H1 (cell line): ENCODE measurements around the gene POLR2I. TPM values are rescaled to one million over a fixed set of nuclear protein-coding genes. Genes with fewer than 3 reads are reported as not detected.

ENCODE experiments used
- CBX5 ChIP-seq: fragments of 300-800, 300-1000 bp; sonication (generic); IDR thresholded peaks from 2 replicates; pipeline ENCODE4 v1.7.1; 2016; ENCODE audit warnings: antibody characterized with exemption, low read length, low read depth
- CREB1 ChIP-seq: IDR thresholded peaks from 2 replicates; pipeline ENCODE4 v1.6.1; 2012; ENCODE audit warnings: inconsistent platforms
- KDM1A ChIP-seq: fragments of 200-600, 300-600 bp; sonication (generic); IDR thresholded peaks from 2 replicates; pipeline ENCODE4 v1.7.1; 2016; ENCODE audit warnings: mild to moderate bottlenecking, low read length, borderline replicate concordance
- MAFK ChIP-seq: IDR thresholded peaks from 2 replicates; pipeline ENCODE4 v1.6.1; 2012; ENCODE audit warnings: low read depth, mild to moderate bottlenecking, improper control_type of control experiment, low read length
- RFX5 ChIP-seq: IDR thresholded peaks from 2 replicates; pipeline ENCODE4 v1.6.1; 2011; ENCODE audit warnings: low read depth, low read length, improper control_type of control experiment, borderline replicate concordance
- SRF ChIP-seq: IDR thresholded peaks from 2 replicates; pipeline ENCODE4 v1.6.1; 2011; ENCODE audit warnings: mild to moderate bottlenecking, low read depth, low read length, moderate library complexity
- TBP ChIP-seq: IDR thresholded peaks from 2 replicates; pipeline ENCODE4 v1.6.1; 2011; ENCODE audit warnings: low read depth, low read length, improper control_type of control experiment
- TEAD4 ChIP-seq: IDR thresholded peaks from 2 replicates; pipeline ENCODE4 v1.6.1; 2012; ENCODE audit warnings: low read depth, low read length, inconsistent platforms, mixed read lengths
- polyA plus RNA-seq, 7 experiments: library from polyadenylated mRNA; depleted of rRNA in 3 of 7; stranded (reverse) in 5 of 7; unstranded in 2 of 7; fragments of >200 nt in 5 of 7; fragments of 200-250 nt in 2 of 7; gene quantifications; 1 replicate in 5 of 7; 2 replicates in 1 of 7; 4 replicates in 1 of 7; pipeline versions ENCODE4 v1.2.1 to v1.2.3, GENCODE V29; 2011 to 2013; ENCODE audit warnings: missing spikeins in 2 of 7, mixed read lengths in 2 of 7
- total RNA-seq: library from RNA; stranded (reverse); fragmentation: NEBNext Ultra II Directional; extraction: Animal tissue kit (Norgen Biotek cat#: 25700); gene quantifications from 2 replicates; pipeline ENCODE4 v1.2.1, GENCODE V29; 2021
- TF ChIP-seq, protein P1 (sequence below): fragments of 300-600 bp; sonication (generic); IDR thresholded peaks from 2 replicates; pipeline ENCODE4 v1.7.1; 2012; ENCODE audit warnings: low read length, moderate library complexity, mild to moderate bottlenecking, inconsistent platforms; ENCODE audit not compliant: insufficient replicate concordance
- TF ChIP-seq, protein P2 (sequence below): IDR thresholded peaks from 2 replicates; pipeline ENCODE4 v1.6.1; 2012; ENCODE audit warnings: inconsistent platforms

The POLR2I gene
- total and polyA plus RNA-seq, 2 of the 8 experiments (the other 6 are each of a cell fraction or from before 2014, with no cell fraction given): 143 to 150 TPM

DNA sequence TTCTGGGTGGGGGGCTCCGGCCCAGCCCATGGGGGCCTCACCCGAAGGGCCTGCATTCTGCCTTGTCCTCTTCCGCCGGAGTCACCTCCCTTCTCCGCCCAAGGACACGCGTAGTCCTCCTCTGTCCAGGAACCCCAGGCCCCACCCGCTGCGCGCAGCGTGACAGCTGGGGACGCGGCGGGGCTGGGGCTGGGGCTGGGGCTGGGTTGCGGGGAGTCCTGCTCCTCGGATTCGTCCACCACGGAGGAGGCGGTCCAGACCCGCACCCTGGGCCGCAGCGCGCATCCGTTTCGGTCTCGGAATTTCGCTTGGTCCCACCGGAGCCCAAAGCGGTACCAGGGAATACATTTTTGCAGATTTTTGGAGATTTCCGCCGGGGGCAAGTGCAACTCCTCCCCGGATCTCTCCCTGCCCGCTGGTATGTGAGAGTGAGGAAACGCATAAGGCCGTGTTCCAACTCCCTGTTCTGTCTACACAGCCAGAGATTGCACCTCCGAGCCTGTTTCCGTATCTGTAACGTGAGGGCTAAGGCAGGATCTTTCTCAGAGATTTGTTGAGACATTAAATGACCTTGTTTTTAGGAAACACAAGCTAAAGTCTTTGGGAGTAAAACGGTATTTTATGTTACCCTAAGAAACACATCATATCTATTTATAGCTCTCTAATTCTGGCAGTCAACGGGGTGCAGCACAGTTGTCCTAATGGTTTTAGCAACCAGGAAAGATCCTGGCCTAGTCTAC, 37.8 kb upstream of the POLR2I start, which contains the start of gene COX7A1 (continued):
- TF ChIP-seq, protein P1, sequence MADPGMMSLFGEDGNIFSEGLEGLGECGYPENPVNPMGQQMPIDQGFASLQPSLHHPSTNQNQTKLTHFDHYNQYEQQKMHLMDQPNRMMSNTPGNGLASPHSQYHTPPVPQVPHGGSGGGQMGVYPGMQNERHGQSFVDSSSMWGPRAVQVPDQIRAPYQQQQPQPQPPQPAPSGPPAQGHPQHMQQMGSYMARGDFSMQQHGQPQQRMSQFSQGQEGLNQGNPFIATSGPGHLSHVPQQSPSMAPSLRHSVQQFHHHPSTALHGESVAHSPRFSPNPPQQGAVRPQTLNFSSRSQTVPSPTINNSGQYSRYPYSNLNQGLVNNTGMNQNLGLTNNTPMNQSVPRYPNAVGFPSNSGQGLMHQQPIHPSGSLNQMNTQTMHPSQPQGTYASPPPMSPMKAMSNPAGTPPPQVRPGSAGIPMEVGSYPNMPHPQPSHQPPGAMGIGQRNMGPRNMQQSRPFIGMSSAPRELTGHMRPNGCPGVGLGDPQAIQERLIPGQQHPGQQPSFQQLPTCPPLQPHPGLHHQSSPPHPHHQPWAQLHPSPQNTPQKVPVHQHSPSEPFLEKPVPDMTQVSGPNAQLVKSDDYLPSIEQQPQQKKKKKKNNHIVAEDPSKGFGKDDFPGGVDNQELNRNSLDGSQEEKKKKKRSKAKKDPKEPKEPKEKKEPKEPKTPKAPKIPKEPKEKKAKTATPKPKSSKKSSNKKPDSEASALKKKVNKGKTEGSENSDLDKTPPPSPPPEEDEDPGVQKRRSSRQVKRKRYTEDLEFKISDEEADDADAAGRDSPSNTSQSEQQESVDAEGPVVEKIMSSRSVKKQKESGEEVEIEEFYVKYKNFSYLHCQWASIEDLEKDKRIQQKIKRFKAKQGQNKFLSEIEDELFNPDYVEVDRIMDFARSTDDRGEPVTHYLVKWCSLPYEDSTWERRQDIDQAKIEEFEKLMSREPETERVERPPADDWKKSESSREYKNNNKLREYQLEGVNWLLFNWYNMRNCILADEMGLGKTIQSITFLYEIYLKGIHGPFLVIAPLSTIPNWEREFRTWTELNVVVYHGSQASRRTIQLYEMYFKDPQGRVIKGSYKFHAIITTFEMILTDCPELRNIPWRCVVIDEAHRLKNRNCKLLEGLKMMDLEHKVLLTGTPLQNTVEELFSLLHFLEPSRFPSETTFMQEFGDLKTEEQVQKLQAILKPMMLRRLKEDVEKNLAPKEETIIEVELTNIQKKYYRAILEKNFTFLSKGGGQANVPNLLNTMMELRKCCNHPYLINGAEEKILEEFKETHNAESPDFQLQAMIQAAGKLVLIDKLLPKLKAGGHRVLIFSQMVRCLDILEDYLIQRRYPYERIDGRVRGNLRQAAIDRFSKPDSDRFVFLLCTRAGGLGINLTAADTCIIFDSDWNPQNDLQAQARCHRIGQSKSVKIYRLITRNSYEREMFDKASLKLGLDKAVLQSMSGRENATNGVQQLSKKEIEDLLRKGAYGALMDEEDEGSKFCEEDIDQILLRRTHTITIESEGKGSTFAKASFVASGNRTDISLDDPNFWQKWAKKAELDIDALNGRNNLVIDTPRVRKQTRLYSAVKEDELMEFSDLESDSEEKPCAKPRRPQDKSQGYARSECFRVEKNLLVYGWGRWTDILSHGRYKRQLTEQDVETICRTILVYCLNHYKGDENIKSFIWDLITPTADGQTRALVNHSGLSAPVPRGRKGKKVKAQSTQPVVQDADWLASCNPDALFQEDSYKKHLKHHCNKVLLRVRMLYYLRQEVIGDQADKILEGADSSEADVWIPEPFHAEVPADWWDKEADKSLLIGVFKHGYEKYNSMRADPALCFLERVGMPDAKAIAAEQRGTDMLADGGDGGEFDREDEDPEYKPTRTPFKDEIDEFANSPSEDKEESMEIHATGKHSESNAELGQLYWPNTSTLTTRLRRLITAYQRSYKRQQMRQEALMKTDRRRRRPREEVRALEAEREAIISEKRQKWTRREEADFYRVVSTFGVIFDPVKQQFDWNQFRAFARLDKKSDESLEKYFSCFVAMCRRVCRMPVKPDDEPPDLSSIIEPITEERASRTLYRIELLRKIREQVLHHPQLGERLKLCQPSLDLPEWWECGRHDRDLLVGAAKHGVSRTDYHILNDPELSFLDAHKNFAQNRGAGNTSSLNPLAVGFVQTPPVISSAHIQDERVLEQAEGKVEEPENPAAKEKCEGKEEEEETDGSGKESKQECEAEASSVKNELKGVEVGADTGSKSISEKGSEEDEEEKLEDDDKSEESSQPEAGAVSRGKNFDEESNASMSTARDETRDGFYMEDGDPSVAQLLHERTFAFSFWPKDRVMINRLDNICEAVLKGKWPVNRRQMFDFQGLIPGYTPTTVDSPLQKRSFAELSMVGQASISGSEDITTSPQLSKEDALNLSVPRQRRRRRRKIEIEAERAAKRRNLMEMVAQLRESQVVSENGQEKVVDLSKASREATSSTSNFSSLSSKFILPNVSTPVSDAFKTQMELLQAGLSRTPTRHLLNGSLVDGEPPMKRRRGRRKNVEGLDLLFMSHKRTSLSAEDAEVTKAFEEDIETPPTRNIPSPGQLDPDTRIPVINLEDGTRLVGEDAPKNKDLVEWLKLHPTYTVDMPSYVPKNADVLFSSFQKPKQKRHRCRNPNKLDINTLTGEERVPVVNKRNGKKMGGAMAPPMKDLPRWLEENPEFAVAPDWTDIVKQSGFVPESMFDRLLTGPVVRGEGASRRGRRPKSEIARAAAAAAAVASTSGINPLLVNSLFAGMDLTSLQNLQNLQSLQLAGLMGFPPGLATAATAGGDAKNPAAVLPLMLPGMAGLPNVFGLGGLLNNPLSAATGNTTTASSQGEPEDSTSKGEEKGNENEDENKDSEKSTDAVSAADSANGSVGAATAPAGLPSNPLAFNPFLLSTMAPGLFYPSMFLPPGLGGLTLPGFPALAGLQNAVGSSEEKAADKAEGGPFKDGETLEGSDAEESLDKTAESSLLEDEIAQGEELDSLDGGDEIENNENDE: no peak
- TF ChIP-seq MAFK: no peak
- TF ChIP-seq SRF: no peak
- TF ChIP-seq, protein P2, sequence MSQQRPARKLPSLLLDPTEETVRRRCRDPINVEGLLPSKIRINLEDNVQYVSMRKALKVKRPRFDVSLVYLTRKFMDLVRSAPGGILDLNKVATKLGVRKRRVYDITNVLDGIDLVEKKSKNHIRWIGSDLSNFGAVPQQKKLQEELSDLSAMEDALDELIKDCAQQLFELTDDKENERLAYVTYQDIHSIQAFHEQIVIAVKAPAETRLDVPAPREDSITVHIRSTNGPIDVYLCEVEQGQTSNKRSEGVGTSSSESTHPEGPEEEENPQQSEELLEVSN: no peak
- TF ChIP-seq CBX5: no peak
- no peak for TF ChIP-seq TBP
- no peak for TF ChIP-seq CREB1
- TF ChIP-seq RFX5: no peak
- no peak for TF ChIP-seq TEAD4
- no peak for TF ChIP-seq KDM1A
